Gastrocnemius medialis (tissue), 4 donors: Measurements from ENCODE around the gene MTCP1.
A peak's percentile ranks its signal among the peaks of the same experiment; 100 is the strongest.

ENCODE experiments used
- POLR2A ChIP-seq, 2 donors: fragments of 450-650 bp; IDR thresholded peaks; one replicate each; pipeline ENCODE4 v1.6.1; 2017; ENCODE audit warnings: antibody characterized with exemption in 2 of 2, mild to moderate bottlenecking in 2 of 2, moderate library complexity in 2 of 2
- TF ChIP-seq, protein P1 (sequence below), 5 experiments: fragments of 450-650 bp in 3 of 5; fragments of 200-600 bp in 2 of 5; sonication (generic) in 2 of 5; IDR thresholded peaks in 4 of 5; conservative IDR thresholded peaks in 1 of 5; 1 replicate in 4 of 5; 2 replicates in 1 of 5; pipeline ENCODE4 v1.5.1; 2016 to 2019; ENCODE audit warnings: antibody characterized with exemption in 5 of 5, mild to moderate bottlenecking in 3 of 5, moderate library complexity in 3 of 5

DNA sequence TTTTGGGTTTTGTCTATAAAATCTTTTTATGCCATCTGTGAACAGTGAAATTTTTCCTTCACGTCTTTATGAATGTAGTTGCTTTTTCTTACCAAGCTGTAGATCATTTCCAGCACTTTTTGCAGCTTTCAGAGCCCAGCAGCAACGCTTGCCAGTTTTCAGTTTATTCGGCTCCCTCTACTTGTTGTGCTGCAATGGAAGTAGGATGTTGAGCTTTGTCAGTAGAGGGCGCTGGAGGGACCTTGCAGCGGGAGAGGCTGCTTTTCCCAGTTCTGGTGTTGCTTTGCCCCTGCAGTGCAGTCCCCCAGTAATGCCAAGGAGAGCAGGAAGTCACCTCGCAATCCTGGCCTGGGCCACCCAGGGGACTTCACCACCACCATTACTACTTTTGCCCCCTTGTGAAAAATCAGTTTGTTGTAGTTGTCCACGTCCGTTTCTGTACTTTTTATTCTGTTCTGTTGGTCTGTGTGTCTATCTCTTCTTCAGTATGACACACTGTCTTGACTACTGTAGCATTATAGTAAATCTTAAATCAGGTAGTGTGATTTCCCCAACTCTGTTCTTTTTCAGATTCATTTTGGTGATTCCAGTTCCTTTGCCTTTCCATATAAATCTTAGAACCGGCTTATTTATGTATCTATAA, 21.8 kb downstream of the MTCP1 start:
- TF ChIP-seq, protein P1, sequence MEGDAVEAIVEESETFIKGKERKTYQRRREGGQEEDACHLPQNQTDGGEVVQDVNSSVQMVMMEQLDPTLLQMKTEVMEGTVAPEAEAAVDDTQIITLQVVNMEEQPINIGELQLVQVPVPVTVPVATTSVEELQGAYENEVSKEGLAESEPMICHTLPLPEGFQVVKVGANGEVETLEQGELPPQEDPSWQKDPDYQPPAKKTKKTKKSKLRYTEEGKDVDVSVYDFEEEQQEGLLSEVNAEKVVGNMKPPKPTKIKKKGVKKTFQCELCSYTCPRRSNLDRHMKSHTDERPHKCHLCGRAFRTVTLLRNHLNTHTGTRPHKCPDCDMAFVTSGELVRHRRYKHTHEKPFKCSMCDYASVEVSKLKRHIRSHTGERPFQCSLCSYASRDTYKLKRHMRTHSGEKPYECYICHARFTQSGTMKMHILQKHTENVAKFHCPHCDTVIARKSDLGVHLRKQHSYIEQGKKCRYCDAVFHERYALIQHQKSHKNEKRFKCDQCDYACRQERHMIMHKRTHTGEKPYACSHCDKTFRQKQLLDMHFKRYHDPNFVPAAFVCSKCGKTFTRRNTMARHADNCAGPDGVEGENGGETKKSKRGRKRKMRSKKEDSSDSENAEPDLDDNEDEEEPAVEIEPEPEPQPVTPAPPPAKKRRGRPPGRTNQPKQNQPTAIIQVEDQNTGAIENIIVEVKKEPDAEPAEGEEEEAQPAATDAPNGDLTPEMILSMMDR (IDR thresholded peaks at IDR 0.05 in 4 of 5, conservative IDR thresholded peaks at IDR 0.05 in 1 of 5): peak; percentile 22 to 62 (median 41)
- no peak for TF ChIP-seq POLR2A (IDR thresholded peaks at IDR 0.05)
